Caco-2 (cell line): Measurements from ENCODE around the gene SLC2A6. TPM values are rescaled to one million over a fixed set of nuclear protein-coding genes. Genes with fewer than 3 reads are reported as not detected.

Source experiments
- BruUV-seq: library from RNA; stranded (reverse); fragments of 400-500 nt; replicated peaks from 2 replicates; lab custom pipeline; 2021; lab: Mats Ljungman, UMichigan
- CTCF ChIA-PET: fragments of 300-600 bp; sonication (Branson Sonifier 250); formaldehyde crosslinking; loops from one replicate; lab custom pipeline; 2022; ENCODE audit warnings: antibody characterized with exemption; lab: Charles Lee
- POLR2A ChIA-PET: fragments of 300-600 bp; sonication (Branson Sonifier 250); formaldehyde crosslinking; loops from one replicate; lab custom pipeline; 2022; ENCODE audit warnings: antibody characterized with exemption; lab: Charles Lee
- DNase-seq, 2 experiments: peaks; one replicate each; pipeline versions ENCODE4 v3.0.0 to v3.0.0-alpha.2; 2020 to 2022
- H3K27me3 ChIP-seq: replicated peaks from 2 replicates; pipeline ENCODE4 v1.6.0; 2011; ENCODE audit warnings: low read length; ENCODE audit not compliant: control insufficient read depth, insufficient read depth
- H3K36me3 ChIP-seq: 2 replicates; pipeline ENCODE4 v1.5.1; 2011; ENCODE audit warnings: low read length; ENCODE audit not compliant: control insufficient read depth, insufficient read depth
- H3K4me1 ChIP-seq: fragments of 250-450 bp; sonication (Bioruptor Pico); 2 replicates; pipeline ENCODE4 v1.5.1; 2020; ENCODE audit warnings: mild to moderate bottlenecking
- H3K4me3 ChIP-seq: 2 replicates; pipeline ENCODE4 v1.5.1; 2011; ENCODE audit warnings: low read depth, mild to moderate bottlenecking, control low read depth, low read length
- H3K9me3 ChIP-seq: fragments of 250-450 bp; sonication (Bioruptor Pico); 2 replicates; pipeline ENCODE4 v1.5.1; 2020; ENCODE audit warnings: mild to moderate bottlenecking, moderate library complexity
- H3K27ac Mint-ChIP-seq: one replicate; pipeline ENCODE4 v1.8.0; 2022; ENCODE audit warnings: mixed read lengths; ENCODE audit not compliant: unreplicated experiment
- H3K27me3 Mint-ChIP-seq: one replicate; pipeline ENCODE4 v1.8.0; 2022; ENCODE audit warnings: mixed read lengths; ENCODE audit not compliant: insufficient read depth, unreplicated experiment
- H3K36me3 Mint-ChIP-seq: one replicate; pipeline ENCODE4 v1.8.0; 2022; ENCODE audit warnings: mild to moderate bottlenecking, mixed read lengths; ENCODE audit not compliant: insufficient read depth, unreplicated experiment
- H3K4me1 Mint-ChIP-seq: one replicate; pipeline ENCODE4 v1.8.0; 2022; ENCODE audit warnings: low read depth, mixed read lengths; ENCODE audit not compliant: unreplicated experiment
- H3K4me3 Mint-ChIP-seq: one replicate; pipeline ENCODE4 v1.8.0; 2022; ENCODE audit warnings: mild to moderate bottlenecking, moderate library complexity, mixed read lengths; ENCODE audit not compliant: unreplicated experiment
- H3K9me3 Mint-ChIP-seq: one replicate; pipeline ENCODE4 v1.8.0; 2022; ENCODE audit warnings: mixed read lengths; ENCODE audit not compliant: unreplicated experiment
- CTCF ChIP-seq, 2 experiments: fragments of 200-600 bp in 1 of 2; IDR thresholded peaks; 1 replicate in 1 of 2; 2 replicates in 1 of 2; pipeline versions ENCODE4 v1.5.1 to v1.8.0; 2011 to 2022; ENCODE audit warnings: antibody characterized with exemption in 1 of 2, control low read depth in 1 of 2, inconsistent platforms in 1 of 2, low read depth in 1 of 2, low read length in 1 of 2, mild to moderate bottlenecking in 1 of 2, moderate library complexity in 1 of 2; ENCODE audit not compliant: insufficient read depth in 1 of 2, severe bottlenecking in 1 of 2, unreplicated experiment in 1 of 2
- intact Hi-C: fragments of 100-400 bp; cut with micrococcal nuclease; formaldehyde crosslinking; loops from one replicate; pipeline ENCODE4 v1.10.0; 2022; ENCODE audit not compliant: unreplicated experiment
- total RNA-seq: library from RNA; stranded (reverse); gene quantifications from 2 replicates; pipeline ENCODE4 v1.2.3, GENCODE V29; 2022

SLC2A6 gene
- total RNA-seq, 1 experiment from 2014 or later = 7.1 TPM

- DNase-seq = peak in 1 of 2 experiments; percentile 55
- H3K36me3 Mint-ChIP-seq = no peaks in the 10 kb centered on the region
- H3K36me3 ChIP-seq = no peaks in the 10 kb centered on the region
- H3K27me3 Mint-ChIP-seq = no peaks in the 10 kb centered on the region
- no peaks in the 10 kb centered on the region for H3K9me3 Mint-ChIP-seq
- H3K9me3 ChIP-seq = no peaks in the 10 kb centered on the region
- intact Hi-C loops = no loop called here
- TF ChIP-seq CTCF (IDR thresholded peaks at IDR 0.05; ENCODE audit: insufficient read depth in 1 of 2, low read depth in 1 of 2, low read length in 1 of 2, severe bottlenecking in 1 of 2, unreplicated experiment in 1 of 2) = peak; percentile 13 to 19
- H3K4me3 Mint-ChIP-seq = peak overlapping the region; percentile 63
- H3K4me1 Mint-ChIP-seq = no peaks in the 10 kb centered on the region
- POLR2A ChIA-PET = no interaction called here
- H3K4me3 ChIP-seq = no peak overlapping the region
- no peak overlapping the region for H3K27ac Mint-ChIP-seq
- peaks cover 7% of the 10 kb centered on the region; the same call in 1 of the 2 replicates for H3K4me1 ChIP-seq
- CTCF ChIA-PET = no interaction called here
- no TSS peak for BruUV-seq
- H3K27me3 ChIP-seq = no peaks in the 10 kb centered on the region
Observed at GRCh38 chr9:133429641-133430161, 49.2 kb downstream of the SLC2A6 start.

- Histone ChIP-seq H3K4me3 (no peak overlapping the region), H3K36me3 (no peaks in the 10 kb centered on the region), H3K4me1 (peaks cover 7% of the 10 kb centered on the region; the same call in 1 of the 2 replicates), H3K27me3 (no peaks in the 10 kb centered on the region), H3K9me3 (no peaks in the 10 kb centered on the region)
- no peaks in the 10 kb centered on the region for H3K4me1 Mint-ChIP-seq
- peak overlapping the region; percentile 63 for H3K4me3 Mint-ChIP-seq
- H3K27me3 Mint-ChIP-seq = no peaks in the 10 kb centered on the region
- ChIA-PET CTCF (no interaction called here), POLR2A (interaction anchor here (1.1 kb wide), 1 partner anchor 30 kb away, joined by 4 read pairs; the partner anchor contains the start of gene CACFD1)
- no TSS peak for BruUV-seq
- no peaks in the 10 kb centered on the region for H3K36me3 Mint-ChIP-seq
- H3K27ac Mint-ChIP-seq = no peak overlapping the region
- intact Hi-C loops = no loop called here
- no peak for DNase-seq
- no peak for TF ChIP-seq CTCF (IDR thresholded peaks at IDR 0.05; ENCODE audit: insufficient read depth in 1 of 2, low read depth in 1 of 2, low read length in 1 of 2, severe bottlenecking in 1 of 2, unreplicated experiment in 1 of 2)
- no peaks in the 10 kb centered on the region for H3K9me3 Mint-ChIP-seq
Observed at GRCh38 chr9:133429214-133429613, 49.7 kb downstream of the SLC2A6 start.

GRCh38 chr9:133428617-133429101 lies 50.2 kb downstream of the SLC2A6 start:
- peak; percentile 68 to 77 for DNase-seq
- Mint-ChIP-seq H3K27ac (no peak overlapping the region), H3K4me1 (no peaks in the 10 kb centered on the region), H3K36me3 (no peaks in the 10 kb centered on the region), H3K9me3 (no peaks in the 10 kb centered on the region), H3K4me3 (peak overlapping the region; percentile 58), H3K27me3 (no peaks in the 10 kb centered on the region)
- Histone ChIP-seq H3K4me1 (peaks cover 7% of the 10 kb centered on the region; the same call in 1 of the 2 replicates), H3K36me3 (no peaks in the 10 kb centered on the region), H3K27me3 (no peaks in the 10 kb centered on the region), H3K4me3 (peak overlapping the region; percentile 42), H3K9me3 (no peaks in the 10 kb centered on the region)
- ChIA-PET POLR2A (interaction anchor here (1.1 kb wide), 1 partner anchor 31 kb away, joined by 4 read pairs; the partner anchor contains the start of gene CACFD1), CTCF (no interaction called here)
- intact Hi-C loops = no loop called here
- BruUV-seq = no TSS peak
- TF ChIP-seq CTCF (IDR thresholded peaks at IDR 0.05; ENCODE audit: insufficient read depth in 1 of 2, low read depth in 1 of 2, low read length in 1 of 2, severe bottlenecking in 1 of 2, unreplicated experiment in 1 of 2) = peak in 1 of 2 experiments; percentile 20
